T follicular helper cell (primary cell): ENCODE results near the gene SP4.
"Not testable (repeated sequence)": the region's sequence is repeated elsewhere in the genome, so short reads cannot be mapped to it uniquely, and the experiment has no call there.

Source experiments
- DNase-seq: peaks from one replicate; pipeline ENCODE4 v3.0.0-alpha.2; 2020; ENCODE audit warnings: low read depth

Gene SP4

GRCh38 chr7:21524680-21525079 is 96.8 kb downstream of the SP4 start:
- no peak for DNase-seq

- no peak for DNase-seq
Measured at GRCh38 chr7:21526007-21526406, 98.1 kb downstream of the SP4 start.

- DNase-seq, result no peak
Measured at GRCh38 chr7:21526448-21526847, 98.6 kb downstream of the SP4 start.

GRCh38 chr7:21532485-21532884 is 104.6 kb downstream of the SP4 start:
- not testable (repeated sequence) for DNase-seq

GRCh38 chr7:21533646-21534045 is 105.8 kb downstream of the SP4 start:
- DNase-seq, result not testable (repeated sequence)

GRCh38 chr7:21536445-21537118 is 108.7 kb downstream of the SP4 start:
- DNase-seq, result not testable (repeated sequence)

- DNase-seq, result no peak
Measured at GRCh38 chr7:21538936-21539495, 111.1 kb downstream of the SP4 start.

GRCh38 chr7:21542891-21543527 is 115.1 kb downstream of the SP4 start, which contains the start of gene DNAH11:
DNAH11 (plus strand) TSS chr7:21543039; CDS start chr7:21543246, 207 bp downstream.
- no peak for DNase-seq

- no peak for DNase-seq
Measured at GRCh38 chr7:21543528-21544302, 115.8 kb downstream of the SP4 start.

GRCh38 chr7:21544303-21544656 is 116.4 kb downstream of the SP4 start:
- DNase-seq, result no peak

GRCh38 chr7:21544715-21545114 is 116.8 kb downstream of the SP4 start:
- no peak for DNase-seq

GRCh38 chr7:21547501-21547900 is 119.6 kb downstream of the SP4 start:
- no peak for DNase-seq

- DNase-seq, result no peak
Measured at GRCh38 chr7:21548491-21548890, 120.6 kb downstream of the SP4 start.

GRCh38 chr7:21550076-21550475 is 122.2 kb downstream of the SP4 start:
- DNase-seq, result no peak

- DNase-seq, result no peak
Measured at GRCh38 chr7:21550821-21551531, 123.1 kb downstream of the SP4 start.

GRCh38 chr7:21562385-21562784 is 134.5 kb downstream of the SP4 start:
- no peak for DNase-seq
